ENCODE data around the gene SH3RF2.
"Not testable (repeated sequence)": the region's sequence is repeated elsewhere in the genome, so short reads cannot be mapped to it uniquely, and the experiment has no call there.

Gene SH3RF2

DNA sequence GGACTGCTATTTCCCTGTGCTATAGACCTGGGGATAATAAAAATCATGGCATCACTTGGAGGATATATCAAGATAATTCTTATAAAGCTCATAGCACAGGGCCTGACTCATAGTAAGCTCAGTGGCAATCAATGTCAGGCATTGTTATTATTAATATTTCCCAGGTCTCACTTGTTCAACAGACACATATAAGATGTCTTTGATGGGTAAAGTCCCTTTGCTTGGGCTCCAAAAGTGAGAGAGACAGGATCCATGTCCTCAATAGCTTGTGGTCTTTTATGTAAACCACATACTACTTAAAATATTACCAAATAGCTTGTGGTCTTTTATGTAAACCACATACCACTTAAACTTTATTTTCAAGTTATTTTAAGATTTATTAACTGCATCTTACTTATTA, 11.2 kb downstream of the SH3RF2 start:
- no peak for DNase-seq (ENCODE audit: low read depth in 2 of 3, low spot score in 2 of 3)

DNA sequence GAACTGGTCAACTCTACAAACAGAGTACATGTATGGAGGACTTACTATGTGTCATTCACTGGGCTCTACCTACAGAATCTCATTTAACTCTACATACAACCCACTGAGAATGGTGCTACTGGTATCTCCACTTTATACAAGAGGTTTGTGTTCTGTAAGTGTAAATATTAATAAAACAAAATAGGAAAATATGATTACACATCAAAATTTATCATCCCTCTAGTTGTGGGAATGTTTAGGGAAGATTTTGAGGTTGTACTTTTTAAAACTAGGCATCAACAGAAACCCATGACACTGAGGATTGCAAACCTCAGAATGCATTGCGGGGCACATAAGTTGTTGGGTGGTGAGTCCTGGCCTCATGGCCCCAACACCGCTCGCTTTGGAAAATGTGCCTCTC, 11.7 kb downstream of the SH3RF2 start:
- no peak for DNase-seq (ENCODE audit: low read depth in 2 of 3, low spot score in 2 of 3)

DNA sequence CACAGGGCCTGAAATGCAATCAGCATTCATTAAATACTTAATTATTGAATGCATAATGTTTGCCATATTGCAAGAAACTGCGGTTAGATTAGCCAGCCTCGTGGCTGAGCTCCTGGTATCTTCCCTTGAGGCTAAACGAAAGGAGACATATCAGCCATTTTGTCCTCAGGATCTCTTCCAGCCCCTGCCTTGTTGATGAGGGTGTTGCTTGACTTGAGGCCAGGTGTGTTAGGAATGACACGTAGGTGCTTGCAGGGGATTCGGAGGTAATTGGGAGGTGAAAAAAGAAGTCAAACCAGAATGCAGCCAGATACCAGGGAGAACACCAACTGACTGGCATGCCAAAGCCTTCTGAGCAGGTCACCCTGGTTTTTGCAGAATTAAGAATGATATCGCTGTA, 12.5 kb downstream of the SH3RF2 start:
- no peak for DNase-seq (ENCODE audit: low read depth in 2 of 3, low spot score in 2 of 3)

DNA sequence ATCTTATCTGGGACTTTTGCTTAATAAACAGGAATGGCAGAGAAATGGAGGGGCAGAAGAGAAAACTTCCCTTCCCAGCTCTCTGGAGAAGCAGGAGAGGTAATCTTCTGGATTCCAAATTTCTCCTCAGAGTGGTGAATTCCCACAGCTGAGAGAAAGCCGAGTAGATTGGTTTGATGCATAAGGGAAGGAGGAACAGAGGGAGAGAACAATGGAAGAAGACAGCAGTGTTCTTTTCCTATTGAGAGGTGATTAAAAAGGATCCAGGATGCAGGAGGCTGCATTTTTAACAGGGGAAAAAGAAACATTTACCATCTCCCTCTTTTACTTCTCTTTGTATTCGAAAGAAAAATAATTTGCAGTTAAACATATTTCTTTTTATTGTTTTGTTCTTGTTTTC, 13.1 kb downstream of the SH3RF2 start:
- DNase-seq (ENCODE audit: low read depth in 2 of 3, low spot score in 2 of 3) = no peak

DNA sequence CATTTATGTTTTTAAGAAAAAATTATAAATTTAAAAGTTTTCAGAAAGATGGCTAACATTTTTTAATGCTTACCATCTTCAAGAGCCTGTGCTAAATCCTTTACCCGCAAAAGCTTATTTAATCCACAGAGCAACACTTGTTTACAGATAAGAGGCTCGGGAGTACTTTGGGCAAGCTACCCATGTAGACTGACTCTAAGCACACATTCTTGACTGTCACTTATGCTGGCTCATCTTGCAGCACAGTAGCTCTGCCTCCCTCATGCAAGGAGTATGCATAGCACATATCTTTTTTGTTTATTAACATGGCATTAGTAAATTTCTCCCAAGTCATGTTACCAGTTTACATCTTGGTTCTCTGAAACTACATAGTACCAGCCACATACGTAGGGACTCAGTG, 14.7 kb downstream of the SH3RF2 start:
- DNase-seq (ENCODE audit: low read depth in 2 of 3, low spot score in 2 of 3) = no peak

DNA sequence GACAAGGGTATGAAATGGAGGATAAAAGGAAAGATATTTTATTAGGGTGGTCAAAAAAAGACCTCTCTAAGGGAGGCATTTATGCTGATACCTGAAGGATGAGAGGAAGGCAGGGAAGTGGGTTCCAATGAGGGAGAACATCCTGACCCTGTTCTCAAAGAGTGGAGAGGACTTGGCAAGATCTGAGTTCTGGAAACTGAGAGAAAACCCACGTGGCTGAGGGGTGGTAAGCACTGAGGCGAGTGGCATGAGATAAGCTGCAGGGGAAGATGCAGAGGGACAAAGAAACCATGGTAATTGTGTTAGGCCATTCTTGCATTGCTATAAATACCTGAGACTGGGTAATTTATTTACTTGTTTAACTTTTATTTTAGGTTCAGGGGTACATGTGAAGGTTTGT, 16.8 kb downstream of the SH3RF2 start:
- DNase-seq (ENCODE audit: low read depth in 2 of 3, low spot score in 2 of 3) = no peak

DNA sequence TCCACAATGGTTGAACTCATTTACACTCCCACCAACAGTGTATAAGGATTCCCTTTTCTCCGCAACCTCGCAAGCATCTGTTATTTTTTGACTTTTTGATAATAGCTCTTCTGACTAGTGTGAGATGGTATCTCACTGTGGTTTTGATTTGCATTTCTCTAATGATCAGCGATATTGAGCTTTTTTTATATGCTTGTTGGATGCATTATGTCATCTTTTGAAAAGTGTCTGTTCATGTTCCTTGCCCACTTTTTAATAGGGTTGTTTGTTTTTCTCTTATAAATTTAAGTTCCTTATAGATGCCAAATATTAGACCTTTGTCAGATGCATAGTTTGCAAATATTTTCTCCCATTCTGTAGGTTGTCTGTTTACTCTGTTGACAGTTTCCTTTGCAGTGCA, 17.8 kb downstream of the SH3RF2 start:
- DNase-seq (ENCODE audit: low read depth in 2 of 3, low spot score in 2 of 3) = not testable (repeated sequence)

DNA sequence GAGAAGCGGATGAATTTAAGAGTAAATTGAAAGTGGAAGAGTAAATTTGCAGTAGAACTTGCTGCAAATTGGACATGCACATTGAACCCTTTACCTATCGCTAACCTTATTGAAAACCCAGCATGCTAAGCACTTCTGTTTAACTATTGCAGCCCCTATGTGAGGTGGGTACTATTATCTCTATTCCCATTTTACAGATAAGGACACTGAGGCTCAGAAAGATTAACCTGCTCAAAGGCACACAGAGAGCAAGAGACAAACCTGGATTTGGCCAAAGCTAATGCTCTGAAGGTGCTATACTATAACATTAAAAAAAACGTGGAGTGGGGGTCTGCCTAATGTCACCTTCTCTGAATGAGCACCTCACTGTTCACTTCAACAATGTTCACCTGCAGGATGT, 21.0 kb downstream of the SH3RF2 start:
- no peak for DNase-seq (ENCODE audit: low read depth in 2 of 3, low spot score in 2 of 3)

DNA sequence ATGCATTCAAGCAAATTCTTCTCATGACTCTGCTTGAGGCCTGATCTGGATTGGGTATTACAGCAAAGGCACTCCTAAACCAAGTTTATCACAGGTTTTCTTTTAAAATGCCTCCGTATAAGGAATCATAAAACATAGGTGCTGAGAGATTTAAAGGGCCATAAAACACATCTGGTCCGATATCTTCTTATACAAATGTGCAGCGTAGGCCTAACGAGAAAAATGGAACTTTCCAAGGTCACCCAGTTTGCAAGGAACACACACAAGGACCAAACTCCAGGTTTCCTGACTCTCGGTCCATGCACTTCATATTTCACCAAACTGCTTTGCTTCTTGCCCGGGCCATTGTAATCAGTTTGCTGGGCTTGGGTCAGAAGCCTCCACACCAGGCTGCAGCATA, 22.1 kb downstream of the SH3RF2 start:
- no peak for DNase-seq (ENCODE audit: low read depth in 2 of 3, low spot score in 2 of 3)

DNA sequence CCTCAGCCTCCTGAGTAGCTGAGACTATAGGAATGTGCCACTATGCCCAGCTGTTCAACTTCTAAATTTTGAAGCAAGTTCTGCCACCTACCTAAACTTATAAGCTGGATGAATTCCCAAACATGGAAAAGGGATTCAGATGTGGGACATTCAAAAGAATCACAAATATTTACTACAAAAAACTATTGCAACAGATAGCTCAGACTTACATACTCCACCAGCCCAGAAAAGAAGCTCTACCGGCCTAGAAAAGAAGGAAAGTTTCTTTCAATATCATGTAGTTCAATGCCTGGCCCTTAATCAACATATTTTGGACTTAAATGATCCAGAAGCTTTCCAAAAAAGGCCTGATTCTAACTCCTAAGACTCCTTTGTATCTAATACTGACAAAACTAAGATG, 23.8 kb downstream of the SH3RF2 start:
- DNase-seq (ENCODE audit: low read depth in 2 of 3, low spot score in 2 of 3) = no peak

DNA sequence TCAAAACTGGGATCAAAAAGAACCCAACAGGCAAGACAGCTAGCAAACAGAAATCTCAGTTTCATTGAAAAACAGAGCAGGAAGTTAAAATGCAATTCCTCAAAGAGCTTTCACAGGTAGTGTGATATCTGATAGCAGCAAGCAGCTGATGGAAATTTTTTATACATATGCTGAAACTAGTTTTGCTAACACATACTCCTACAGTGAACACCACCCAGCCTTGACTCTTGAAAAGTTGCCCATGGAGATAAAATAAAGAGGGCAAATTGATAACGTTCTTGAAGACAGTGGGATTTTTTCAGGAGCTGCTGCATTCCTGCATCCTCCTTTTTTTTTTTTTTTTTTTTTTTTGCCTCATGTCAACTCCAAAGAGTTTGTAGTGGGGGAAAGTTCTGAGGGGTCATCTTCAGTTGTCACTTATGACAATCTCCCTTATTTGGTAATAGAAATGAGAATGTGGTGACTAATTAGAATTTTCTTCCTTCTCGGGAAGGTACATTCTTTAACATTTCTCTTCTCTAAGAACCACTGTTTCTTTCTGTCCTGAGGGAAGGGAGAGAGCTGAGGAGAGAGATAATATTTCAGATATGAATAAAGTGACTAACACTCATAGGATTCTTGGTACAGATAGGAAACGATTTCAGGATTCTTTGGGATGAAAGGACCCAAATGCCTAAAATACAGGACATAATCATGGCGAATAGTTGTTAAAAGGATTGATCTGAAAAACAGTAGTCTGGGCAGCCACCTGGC, 24.6 kb downstream of the SH3RF2 start:
- DNase-seq (ENCODE audit: low read depth in 2 of 3, low spot score in 2 of 3) = no peak

DNA sequence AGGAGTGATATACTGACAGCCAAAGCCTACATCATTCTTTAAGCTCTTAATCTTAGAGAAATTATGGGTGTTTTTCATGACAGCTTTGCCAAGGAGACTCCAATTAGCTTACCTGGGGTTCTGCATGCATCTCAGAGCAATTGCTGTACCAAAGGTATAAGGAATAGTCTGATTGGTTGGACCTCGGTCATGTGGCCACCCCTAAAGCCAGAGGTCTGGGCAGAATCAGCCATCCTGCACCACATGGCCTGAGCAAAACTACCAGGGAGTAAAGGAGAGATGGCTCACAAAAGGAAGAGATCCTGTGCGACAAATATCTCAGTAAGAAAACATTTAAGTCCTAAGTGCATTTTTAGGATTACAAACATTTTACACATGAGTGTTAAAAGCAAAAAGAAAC, 25.6 kb downstream of the SH3RF2 start:
- no peak for DNase-seq (ENCODE audit: low read depth in 2 of 3, low spot score in 2 of 3)

DNA sequence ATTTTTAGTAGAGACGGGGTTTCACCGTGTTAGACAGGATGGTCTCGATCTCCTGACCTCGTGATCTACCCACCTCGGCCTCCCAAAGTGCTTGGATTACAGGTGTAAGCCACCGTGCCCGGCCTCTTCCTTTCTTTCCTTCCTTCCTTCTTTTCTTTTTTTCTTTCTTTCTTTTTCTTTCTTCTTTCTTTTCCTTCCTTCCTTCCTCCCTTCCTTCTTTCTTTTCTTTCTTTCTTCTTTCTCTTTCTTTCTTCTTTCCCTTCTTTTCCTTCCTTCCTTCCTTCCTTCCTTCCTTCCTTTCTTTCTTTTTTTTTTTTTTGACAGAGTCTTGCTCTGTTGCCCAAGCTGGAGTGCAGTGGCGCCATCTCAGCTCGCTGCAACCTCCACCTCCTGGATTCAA, 27.6 kb downstream of the SH3RF2 start:
- not testable (repeated sequence) for DNase-seq (ENCODE audit: low read depth in 2 of 3, low spot score in 2 of 3)

DNA sequence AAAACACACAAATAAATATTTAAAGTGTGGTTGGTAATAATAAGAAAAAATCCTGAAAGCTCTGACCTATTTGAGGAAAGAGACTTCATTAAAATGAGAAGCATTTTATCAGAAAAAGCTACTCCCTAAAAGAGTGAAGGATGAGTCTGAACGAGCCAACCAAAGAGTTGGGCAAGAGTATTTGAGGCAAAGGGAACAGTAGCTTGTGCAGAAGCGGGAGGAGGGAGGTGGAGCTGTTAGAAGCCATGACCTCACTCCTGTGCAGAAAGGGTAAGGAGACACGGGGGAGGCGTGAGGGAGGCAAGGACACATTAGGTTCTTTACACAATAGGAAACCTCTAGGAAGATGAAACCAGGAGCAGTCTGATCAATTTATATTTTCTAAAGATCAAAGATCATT, 29.4 kb downstream of the SH3RF2 start:
- no peak for DNase-seq (ENCODE audit: low read depth in 2 of 3, low spot score in 2 of 3)

DNA sequence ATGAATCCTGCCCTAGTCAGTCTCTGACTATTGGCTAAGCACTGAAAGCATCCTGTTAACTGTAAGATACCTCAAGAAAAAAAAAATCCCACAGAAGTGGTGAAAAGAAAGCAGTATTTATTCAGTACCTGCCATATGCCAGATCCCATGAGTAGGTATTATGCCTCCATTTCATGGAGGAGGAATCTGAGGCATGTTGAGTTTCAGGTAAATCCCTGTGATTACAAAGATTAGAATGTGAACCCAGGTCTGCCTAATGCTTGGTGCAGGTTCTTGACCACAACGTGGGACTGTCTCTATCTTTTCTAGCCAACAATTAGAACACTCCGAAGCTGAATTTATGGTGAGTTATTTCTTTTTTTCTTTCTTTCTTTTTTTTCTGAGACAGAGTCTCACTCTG, 30.9 kb downstream of the SH3RF2 start:
- DNase-seq (ENCODE audit: low read depth in 2 of 3, low spot score in 2 of 3) = no peak

DNA sequence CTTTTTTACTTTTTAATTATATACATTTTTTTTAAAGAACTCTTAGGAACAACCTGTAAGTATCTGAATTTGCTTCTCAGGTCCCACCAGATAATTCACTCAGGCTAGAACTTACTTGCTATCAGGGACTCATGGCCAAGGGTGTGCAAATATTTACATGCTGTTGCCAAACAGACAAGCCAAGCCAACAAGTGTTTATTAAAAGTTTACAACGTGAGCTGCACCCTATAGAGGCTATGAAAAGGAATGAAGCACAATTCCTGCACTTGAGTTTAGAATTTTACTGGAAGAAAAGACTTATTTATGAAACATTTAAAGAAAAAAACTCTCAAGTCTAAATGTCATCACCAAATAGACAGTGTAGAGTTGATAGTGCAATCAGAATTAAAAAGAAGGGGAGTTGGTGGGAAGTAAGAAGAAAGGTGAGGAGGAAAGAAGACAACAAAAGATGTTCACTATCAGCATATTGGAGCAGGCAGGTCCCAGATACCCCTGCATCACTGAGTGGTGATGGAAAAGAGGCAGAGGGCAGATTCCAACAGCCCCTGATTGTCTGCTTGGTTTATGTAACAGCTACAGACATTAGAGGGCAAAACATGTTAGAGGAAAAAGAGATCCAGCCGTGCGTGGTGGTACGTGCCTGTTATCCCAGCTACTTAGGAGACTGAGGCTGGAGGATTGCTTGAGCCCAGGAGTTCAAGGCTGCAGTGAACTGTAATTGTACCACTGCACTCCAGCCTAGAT, 32.8 kb downstream of the SH3RF2 start:
- no peak for DNase-seq (ENCODE audit: low read depth in 2 of 3, low spot score in 2 of 3)

DNA sequence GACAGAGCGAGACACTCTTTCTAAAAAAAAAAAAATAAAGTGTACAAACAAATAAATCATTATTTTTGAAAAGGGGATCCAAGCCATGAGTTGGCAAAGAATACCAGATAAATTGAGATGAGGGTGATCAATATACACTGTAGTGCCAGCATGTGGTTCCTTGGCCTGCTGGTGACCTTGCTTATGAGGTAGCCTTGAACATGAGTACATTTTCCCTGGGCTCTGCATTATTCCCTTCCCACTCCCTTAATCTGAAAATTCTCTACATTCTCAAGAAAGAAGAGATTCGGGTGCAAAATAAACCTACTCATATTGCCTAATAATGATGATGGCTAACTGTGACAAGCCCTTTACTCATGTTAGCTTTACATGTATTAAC, 33.3 kb downstream of the SH3RF2 start:
- no peak for DNase-seq (ENCODE audit: low read depth in 2 of 3, low spot score in 2 of 3)

DNA sequence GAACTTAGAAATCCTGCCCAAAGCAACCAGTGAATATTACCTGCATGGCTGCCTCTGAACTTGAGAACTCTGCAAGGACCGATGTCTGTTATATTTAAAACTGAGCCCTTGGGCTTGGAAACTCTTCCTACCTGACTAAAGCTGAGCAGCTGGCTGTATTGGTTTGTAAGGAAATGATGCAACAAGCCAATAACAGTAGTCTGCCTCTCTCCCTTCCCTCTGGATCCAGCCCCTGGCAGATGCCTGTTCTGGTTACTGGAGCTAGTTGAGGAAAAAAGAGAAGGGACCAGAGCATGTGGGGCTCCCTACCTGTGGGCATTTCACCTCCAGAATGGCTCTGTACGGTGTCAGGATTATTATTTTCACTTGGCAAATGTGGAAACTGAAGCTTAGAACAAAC, 34.7 kb downstream of the SH3RF2 start:
- DNase-seq (ENCODE audit: low read depth in 2 of 3, low spot score in 2 of 3) = no peak

DNA sequence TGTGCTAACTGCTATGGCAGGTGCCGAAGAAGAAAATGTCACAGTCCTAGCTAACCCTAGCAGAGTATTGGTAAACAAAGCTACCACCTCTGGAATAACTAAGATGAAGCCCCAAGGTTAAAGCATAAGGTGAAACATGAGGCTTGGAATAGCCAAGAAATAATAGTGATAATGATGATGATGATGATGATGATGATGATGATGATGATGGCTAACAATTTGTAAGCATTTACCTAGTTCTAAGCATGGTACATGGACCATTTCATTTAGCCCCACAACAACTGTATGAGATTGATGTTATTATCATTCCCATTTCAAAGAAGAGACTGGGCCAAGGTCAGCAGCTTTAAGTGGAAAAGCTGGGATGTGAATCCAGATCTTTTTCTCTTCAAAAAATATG, 35.3 kb downstream of the SH3RF2 start:
- no peak for DNase-seq (ENCODE audit: low read depth in 2 of 3, low spot score in 2 of 3)

DNA sequence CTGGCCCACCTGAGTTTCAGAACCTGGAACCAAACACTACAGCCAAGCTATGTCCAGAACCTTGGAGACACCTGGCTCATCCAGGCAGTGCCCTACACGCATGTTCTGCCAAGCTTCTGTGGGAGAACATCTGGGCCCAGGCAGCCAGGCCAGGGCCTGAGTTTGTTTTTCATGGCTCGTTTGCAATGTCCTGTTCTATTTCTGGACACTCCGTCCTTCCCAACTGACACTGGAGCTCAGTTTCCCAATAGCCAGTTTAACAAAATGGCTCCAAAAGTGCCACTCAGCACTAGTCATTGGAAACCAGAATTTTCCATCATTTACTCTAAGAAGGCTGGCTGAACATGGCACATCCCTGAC, 38.6 kb downstream of the SH3RF2 start:
- DNase-seq (ENCODE audit: low read depth in 2 of 3, low spot score in 2 of 3) = no peak

DNA sequence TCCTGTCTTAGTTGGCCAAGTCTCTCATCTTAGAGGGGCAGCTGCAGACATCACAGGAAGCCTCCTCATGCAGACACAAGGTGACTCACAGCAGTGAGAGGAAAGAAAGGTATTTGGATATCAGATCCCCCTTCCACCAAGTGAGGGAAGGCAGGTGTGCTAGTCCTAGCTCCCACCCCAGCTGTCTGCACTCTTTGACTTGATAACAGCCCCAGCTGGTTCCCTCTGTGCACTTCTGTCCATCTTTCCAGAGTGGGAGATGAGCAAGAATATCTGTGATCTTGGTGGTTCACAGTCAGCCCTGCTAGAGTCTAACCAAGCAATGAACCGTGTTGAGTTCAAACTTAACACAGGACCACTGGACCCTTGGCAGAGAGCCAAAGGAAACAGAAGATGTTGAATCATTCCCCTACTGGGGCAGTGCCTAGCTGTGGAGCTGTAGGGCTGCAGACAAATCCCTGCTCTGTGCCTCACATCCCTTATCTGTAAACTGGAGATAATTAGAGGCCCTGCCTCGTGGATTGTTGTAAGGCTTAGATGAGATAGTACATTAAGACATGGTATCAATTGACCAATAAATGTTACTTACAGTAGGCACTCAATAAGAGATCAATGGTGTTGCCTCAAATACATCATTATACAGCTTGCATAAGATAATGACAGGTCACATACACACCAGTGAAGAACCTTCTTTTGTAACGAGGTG, 39.1 kb downstream of the SH3RF2 start:
- no peak for DNase-seq (ENCODE audit: low read depth in 2 of 3, low spot score in 2 of 3)

DNA sequence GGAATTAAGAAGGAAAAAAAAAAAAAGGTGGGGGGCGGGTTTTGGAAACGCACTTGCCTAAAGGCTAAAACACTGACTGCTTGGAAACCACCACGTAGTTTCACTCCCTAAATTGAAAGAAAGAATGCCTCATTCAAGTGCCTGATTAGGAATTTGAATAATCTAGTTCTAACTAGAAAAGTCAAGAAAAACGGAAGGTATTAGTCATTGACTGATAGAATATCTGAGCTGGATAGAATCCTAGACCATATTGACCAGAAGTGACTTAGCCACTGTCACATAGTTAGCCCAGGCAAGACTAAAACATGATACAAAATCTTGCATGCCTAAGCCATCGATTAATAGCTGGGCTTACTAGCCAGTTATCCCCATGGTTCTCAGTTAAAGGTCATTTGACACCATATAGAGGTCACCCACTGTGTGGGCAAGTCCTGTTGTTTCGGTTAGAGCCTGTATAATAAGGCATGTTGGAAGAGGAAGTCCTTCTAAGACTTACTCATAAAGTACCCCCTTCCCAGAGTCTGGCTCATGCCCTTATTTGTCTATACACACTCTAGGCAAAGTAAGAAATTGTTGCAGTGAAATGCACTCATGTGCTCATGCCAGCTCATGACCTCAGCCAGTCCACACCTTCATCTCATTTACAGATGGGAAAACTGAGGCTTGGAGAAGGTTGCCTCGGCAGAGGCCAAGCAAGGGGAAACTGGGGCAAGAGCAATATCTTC, 40.2 kb downstream of the SH3RF2 start:
- no peak for DNase-seq (ENCODE audit: low read depth in 2 of 3, low spot score in 2 of 3)
